ENCODE data around the gene TANGO6.

The TANGO6 gene

DNA sequence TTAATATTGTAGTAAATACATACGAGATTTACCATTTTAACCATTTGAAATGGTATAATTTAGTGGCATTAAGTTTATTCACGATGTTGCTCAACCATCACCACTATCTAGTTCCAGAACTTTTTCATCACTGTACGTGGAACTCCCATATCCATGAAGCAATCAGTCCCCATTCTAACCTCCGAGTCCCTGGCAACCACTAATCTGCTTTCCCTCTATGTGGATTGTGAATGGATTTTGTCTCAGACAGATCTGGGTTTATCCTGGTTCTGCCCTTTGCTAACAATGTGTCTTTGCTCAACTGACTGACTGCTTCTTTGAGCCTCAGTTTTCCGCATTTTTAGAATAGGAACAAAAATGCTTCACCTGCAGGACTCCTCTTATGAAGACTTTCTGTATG lies 51.4 kb downstream of the TANGO6 start:
- Histone ChIP-seq H4K20me1 (no peaks in the 10 kb centered on the region), H3K27me3 (no peaks in the 10 kb centered on the region), H3K9me3 (replicated peaks in 1 of 11) (no peaks in the 10 kb centered on the region), H3K4me2 (no peak overlapping the region), H3K4me3 (no peak overlapping the region), H3K36me3 (peaks cover 0 to 18% (median 0%) of the 10 kb centered on the region in 11 experiments; a peak in 6 of 22 replicates), H3K27ac (no peak overlapping the region), H3K4me1 (peaks cover 0 to 5% (median 0%) of the 10 kb centered on the region in 10 experiments; a peak in 2 of 20 replicates), H3K9ac (no peak overlapping the region)
- TF ChIP-seq Cebpa-rat (IDR thresholded peaks at IDR 0.05): no peak

DNA sequence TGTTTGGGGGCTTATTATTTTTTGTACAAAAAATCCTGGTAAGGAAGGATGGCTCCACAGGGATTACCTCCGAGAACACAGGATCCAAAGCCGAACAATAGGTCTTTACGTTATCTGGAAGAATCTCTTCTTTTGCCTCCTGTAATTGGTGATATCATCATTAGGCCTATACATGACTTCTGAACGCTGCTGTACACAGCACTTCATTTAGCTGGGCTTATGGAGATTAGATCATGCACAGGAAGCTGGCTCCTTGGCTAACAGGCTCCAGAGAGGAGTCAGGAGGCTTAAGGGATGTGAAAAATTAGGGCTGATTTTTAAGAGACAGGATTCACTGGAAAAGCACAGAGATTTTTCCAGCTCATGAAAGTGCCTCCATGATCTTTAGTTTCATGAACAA lies 54.7 kb downstream of the TANGO6 start:
- Histone ChIP-seq H4K20me1 (no peaks in the 10 kb centered on the region), H3K4me1 (no peaks in the 10 kb centered on the region), H3K9ac (no peak overlapping the region), H3K4me2 (no peak overlapping the region), H3K4me3 (no peak overlapping the region), H3K27ac (no peak overlapping the region), H3K9me3 (replicated peaks in 1 of 11) (no peaks in the 10 kb centered on the region), H3K36me3 (peaks cover 5 to 37% (median 15%) of the 10 kb centered on the region in 11 experiments; a peak in 17 of 22 replicates), H3K27me3 (no peaks in the 10 kb centered on the region)
- no peak for TF ChIP-seq Cebpa-rat (IDR thresholded peaks at IDR 0.05)

DNA sequence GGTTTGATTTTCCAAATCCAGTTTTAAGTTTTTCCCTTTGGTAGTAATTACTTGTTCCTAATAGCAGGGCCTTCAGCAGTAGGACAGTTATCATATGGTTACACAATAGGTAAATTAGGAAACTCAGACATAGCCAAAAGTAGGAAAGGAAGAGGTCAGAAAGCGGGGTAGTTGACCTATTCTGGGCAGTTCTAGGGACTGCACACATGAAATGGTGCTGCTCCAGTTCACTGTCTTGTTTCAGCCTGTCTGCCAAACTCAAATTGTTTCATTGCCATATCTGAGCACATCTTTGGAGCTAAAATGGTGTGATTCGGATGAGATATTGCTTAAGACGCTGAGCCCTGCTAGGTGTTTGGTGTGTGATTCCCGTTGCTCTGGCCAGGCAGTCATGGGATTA lies 56.7 kb downstream of the TANGO6 start:
- Histone ChIP-seq H3K27me3 (no peaks in the 10 kb centered on the region), H3K4me2 (no peak overlapping the region), H3K4me1 (no peaks in the 10 kb centered on the region), H3K9me3 (replicated peaks in 1 of 11) (no peaks in the 10 kb centered on the region), H3K27ac (no peak overlapping the region), H3K36me3 (peaks cover 8 to 54% (median 24%) of the 10 kb centered on the region in 11 experiments; a peak in 19 of 22 replicates), H4K20me1 (no peaks in the 10 kb centered on the region), H3K4me3 (no peak overlapping the region), H3K9ac (no peak overlapping the region)
- no peak for TF ChIP-seq Cebpa-rat (IDR thresholded peaks at IDR 0.05)

DNA sequence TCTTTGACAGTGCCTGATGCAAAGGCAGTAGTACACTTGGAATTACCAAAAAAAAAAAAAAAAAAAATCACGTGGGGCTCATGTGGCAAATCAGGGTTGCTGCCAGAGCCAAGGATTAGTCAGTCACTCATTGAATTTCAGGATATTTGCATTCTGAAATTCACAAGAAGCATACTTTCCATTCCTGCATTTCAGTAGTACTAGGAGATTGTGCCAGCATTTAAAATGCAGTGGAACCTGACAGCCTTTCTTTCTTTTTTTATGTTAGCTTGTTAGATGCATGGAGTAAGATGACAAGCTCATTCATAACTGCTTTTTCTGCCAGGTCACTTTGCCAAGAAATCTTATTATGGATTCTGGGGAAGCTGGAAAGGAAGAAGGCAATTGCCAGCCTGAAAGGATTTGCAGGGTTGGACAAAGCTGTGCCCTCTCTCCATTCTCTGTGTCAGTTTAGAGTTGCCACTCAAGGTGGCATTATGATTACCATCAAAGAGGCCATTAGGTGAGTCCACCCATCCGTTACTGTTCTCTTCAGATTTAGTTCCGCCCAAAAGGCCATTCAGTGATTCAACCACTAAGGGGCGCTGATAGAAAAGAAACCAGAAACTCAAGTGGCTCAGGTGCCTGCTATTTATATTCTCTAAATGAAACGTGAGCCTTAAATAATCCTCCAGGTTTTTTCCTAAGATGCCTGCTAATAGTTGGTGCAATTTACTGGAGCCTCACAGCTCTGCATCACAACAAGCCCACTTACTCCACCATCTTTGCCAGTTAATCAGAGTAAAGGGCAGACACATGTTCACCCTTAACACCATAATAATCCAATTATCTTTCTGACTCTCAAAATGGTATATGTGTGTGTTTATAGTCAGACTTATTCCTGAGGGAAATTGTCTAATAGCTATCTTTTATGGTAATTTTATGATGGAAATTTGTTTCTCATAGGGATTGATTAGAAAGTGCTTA lies 59.0 kb downstream of the TANGO6 start:
- Histone ChIP-seq H4K20me1 (no peaks in the 10 kb centered on the region), H3K36me3 (peaks cover 9 to 59% (median 28%) of the 10 kb centered on the region in 11 experiments; a peak in 19 of 22 replicates), H3K27me3 (no peaks in the 10 kb centered on the region), H3K9ac (no peak overlapping the region), H3K4me1 (no peaks in the 10 kb centered on the region), H3K4me3 (no peak overlapping the region), H3K27ac (no peak overlapping the region), H3K9me3 (replicated peaks in 1 of 11) (no peaks in the 10 kb centered on the region), H3K4me2 (no peak overlapping the region)
- no peak for TF ChIP-seq Cebpa-rat (IDR thresholded peaks at IDR 0.05)

DNA sequence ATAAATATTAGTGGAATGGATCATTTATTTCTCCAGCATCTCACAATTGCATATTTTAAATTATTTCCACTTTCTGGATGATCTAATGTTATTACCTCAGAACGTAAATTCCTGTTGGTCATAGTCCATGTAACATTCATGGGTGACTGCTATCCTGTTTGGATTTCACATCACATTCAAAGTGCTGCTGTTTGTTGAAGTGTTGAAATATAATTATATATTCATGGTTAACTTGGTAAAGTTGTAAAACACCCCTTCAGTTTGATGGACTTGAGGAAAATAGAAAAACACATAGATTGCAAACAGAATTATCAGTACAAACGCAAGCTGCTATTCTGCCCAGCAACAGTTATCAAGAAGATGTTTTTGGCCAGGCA lies 59.6 kb downstream of the TANGO6 start:
- no peak overlapping the region for H3K4me3 ChIP-seq
- no peak for TF ChIP-seq Cebpa-rat (IDR thresholded peaks at IDR 0.05)
- no peak overlapping the region for H3K4me2 ChIP-seq
- no peak overlapping the region for H3K9ac ChIP-seq
- no peak overlapping the region for H3K27ac ChIP-seq
- H3K9me3 ChIP-seq (replicated peaks in 1 of 11): no peaks in the 10 kb centered on the region
- no peaks in the 10 kb centered on the region for H3K4me1 ChIP-seq
- H4K20me1 ChIP-seq: no peaks in the 10 kb centered on the region
- H3K36me3 ChIP-seq: peaks cover 11 to 65% (median 32%) of the 10 kb centered on the region in 11 experiments; a peak in 19 of 22 replicates
- no peaks in the 10 kb centered on the region for H3K27me3 ChIP-seq

DNA sequence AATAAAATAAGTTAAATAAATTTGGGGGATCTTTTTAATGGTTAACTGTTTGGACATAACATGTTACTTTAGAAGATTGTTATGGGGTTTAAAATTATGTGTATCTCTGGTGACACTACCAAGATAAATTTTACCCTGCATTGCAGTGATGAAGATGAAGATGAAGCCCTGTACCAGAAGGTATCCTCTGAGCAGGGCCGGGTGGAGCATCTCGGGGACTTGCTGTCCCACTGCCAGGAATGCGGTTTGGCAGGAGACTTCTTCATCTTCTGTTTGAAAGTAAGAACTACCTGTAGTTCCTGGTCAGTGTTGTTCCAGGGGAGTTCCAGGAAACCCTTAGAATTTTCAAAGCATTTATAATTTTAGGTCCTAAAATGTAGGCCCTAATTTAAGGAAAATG lies 64.0 kb downstream of the TANGO6 start:
- H3K9me3 ChIP-seq (replicated peaks in 1 of 11): no peaks in the 10 kb centered on the region
- no peaks in the 10 kb centered on the region for H3K27me3 ChIP-seq
- H3K4me2 ChIP-seq: no peak overlapping the region
- H3K36me3 ChIP-seq: peaks cover 27 to 82% (median 48%) of the 10 kb centered on the region in 11 experiments
- no peak for TF ChIP-seq Cebpa-rat (IDR thresholded peaks at IDR 0.05)
- H3K27ac ChIP-seq: no peak overlapping the region
- H4K20me1 ChIP-seq: no peaks in the 10 kb centered on the region
- H3K9ac ChIP-seq: no peak overlapping the region
- no peak overlapping the region for H3K4me3 ChIP-seq
- H3K4me1 ChIP-seq: no peaks in the 10 kb centered on the region

DNA sequence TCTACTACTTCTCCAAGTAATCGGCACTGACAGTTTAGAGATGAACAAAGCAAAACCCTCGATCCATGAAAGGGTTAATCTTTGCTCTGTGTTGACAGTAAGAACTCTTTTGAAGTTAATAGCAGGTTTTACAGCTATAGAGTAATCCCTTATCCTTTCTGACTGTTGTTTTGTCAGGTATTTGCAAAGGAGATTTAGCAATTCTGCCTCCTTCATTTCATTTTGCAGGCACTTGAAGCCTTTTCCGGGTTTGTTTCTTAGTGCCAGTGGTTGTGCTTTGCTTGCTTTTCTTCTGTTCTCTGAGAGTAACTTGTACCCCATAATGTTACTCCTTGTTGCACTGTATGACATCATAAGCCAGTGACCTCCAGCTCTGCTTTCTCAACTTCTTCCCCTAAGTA lies 64.5 kb downstream of the TANGO6 start:
- no peak for TF ChIP-seq Cebpa-rat (IDR thresholded peaks at IDR 0.05)
- H3K27me3 ChIP-seq: no peaks in the 10 kb centered on the region
- H3K27ac ChIP-seq: no peak overlapping the region
- no peaks in the 10 kb centered on the region for H3K9me3 ChIP-seq (replicated peaks in 1 of 11)
- H3K36me3 ChIP-seq: peaks cover 22 to 82% (median 48%) of the 10 kb centered on the region in 11 experiments
- no peak overlapping the region for H3K9ac ChIP-seq
- no peaks in the 10 kb centered on the region for H3K4me1 ChIP-seq
- no peak overlapping the region for H3K4me2 ChIP-seq
- no peak overlapping the region for H3K4me3 ChIP-seq
- H4K20me1 ChIP-seq: no peaks in the 10 kb centered on the region

DNA sequence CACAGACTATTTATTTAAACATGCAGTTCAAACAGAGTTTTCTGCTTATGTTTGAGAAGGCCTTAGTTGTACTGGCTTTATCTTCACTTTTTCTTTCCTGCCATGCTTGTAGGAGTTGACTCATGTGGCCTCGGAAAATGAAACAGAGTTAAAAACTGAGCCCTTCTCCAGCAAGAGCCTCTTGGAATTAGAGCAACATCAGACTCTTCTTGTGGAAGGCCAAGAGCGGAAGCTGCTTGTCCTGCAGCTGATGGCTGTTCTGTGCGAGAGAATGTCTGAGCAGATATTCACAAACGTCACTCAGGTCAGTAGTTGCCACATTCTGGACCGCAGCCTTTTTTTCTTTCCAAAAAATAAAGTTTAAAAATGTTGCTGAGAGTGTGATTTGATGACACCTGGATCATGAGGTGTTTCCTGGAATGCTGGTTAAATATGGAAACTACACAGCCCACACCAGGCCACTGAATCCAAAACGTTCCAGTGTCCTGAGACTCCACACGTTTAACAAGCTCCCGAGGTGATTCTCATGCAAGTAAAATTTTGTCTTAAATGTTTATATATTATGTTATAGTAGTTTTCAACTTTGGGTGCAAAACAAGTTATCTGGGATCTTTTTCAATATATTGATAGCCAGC lies 65.9 kb downstream of the TANGO6 start:
- Histone ChIP-seq H3K9ac (no peak overlapping the region), H3K4me2 (no peak overlapping the region), H3K4me3 (no peak overlapping the region), H4K20me1 (no peaks in the 10 kb centered on the region), H3K4me1 (no peaks in the 10 kb centered on the region), H3K9me3 (replicated peaks in 1 of 11) (no peaks in the 10 kb centered on the region), H3K27me3 (no peaks in the 10 kb centered on the region), H3K36me3 (peaks cover 21 to 72% (median 35%) of the 10 kb centered on the region in 11 experiments), H3K27ac (no peak overlapping the region)
- TF ChIP-seq Cebpa-rat (IDR thresholded peaks at IDR 0.05): no peak

DNA sequence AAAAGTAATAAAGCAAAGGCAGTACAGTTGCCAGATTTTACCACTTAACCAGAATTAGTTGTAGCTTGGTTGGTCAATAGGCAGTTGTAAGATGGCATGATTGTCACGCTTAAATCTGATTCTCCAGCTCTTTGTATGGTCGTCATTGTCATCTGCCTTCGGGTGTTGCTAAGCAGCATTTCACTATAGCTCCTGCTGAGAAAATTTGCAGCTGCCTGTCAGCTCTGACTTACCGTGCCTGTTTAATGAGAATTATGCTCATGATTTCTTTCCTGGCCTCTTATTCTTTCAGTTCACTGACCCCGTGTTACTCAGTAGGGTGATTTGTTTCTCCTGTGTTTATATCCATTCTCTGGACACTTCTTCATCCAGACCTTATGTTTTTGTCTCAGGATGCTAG lies 66.7 kb downstream of the TANGO6 start:
- Histone ChIP-seq H3K4me2 (no peak overlapping the region), H3K4me3 (no peak overlapping the region), H3K36me3 (peaks cover 21 to 63% (median 29%) of the 10 kb centered on the region in 11 experiments), H3K9me3 (replicated peaks in 1 of 11) (no peaks in the 10 kb centered on the region), H3K4me1 (no peaks in the 10 kb centered on the region), H3K27me3 (no peaks in the 10 kb centered on the region), H3K27ac (no peak overlapping the region), H4K20me1 (no peaks in the 10 kb centered on the region), H3K9ac (no peak overlapping the region)
- TF ChIP-seq Cebpa-rat (IDR thresholded peaks at IDR 0.05): no peak
